K562 (cell line): Measurements from ENCODE around the gene FAM234B. TPM values are rescaled to one million over a fixed set of nuclear protein-coding genes. Genes with fewer than 3 reads are reported as not detected.

Experiments
- ATAC-seq: fragments of 200-7000 bp; cut with Tn5 transposase; 3 replicates; pipeline ENCODE4 v1.9.1; 2020; ENCODE audit warnings: moderate library complexity
- BruUV-seq: library from RNA; stranded (reverse); fragments of 400-500 nt; replicated peaks from 2 replicates; lab custom pipeline; 2021; lab: Mats Ljungman, UMichigan
- CTCF ChIA-PET: fragments of 300-600 bp; formaldehyde crosslinking; extraction: SDS; loops from one replicate; lab custom pipeline; 2021; ENCODE audit warnings: low intra/inter-chr PET ratio; lab: Yijun Ruan, JAX
- POLR2A ChIA-PET: fragments of 300-600, 350-650 bp; sonication (Branson Sonifier 250); formaldehyde crosslinking; extraction: SDS; loops from one replicate; lab custom pipeline; 2021; ENCODE audit warnings: antibody characterized with exemption, inconsistent platforms; lab: Yijun Ruan, JAX
- DNase-seq, 4 experiments: peaks; one replicate each; pipeline versions ENCODE4 v3.0.0 to v3.0.0-alpha.2; 2011 to 2018; ENCODE audit warnings: low spot score in 3 of 4, mixed read lengths in 3 of 4; ENCODE audit errors: extremely low read depth in 1 of 4
- FAIRE-seq: peaks from 2 replicates; lab custom pipeline; 2011; peaks lifted over from hg19 to GRCh38; lab: Jason Lieb, UNC
- H2AFZ ChIP-seq: 2 replicates; pipeline ENCODE4 v1.6.0; 2011; ENCODE audit warnings: low read depth, low read length, control low read depth, inconsistent platforms
- H3K27ac ChIP-seq: fragments of 200-600 bp; 3 replicates; pipeline ENCODE4 v1.8.0; 2011; ENCODE audit warnings: low read depth, mild to moderate bottlenecking, control low read depth, inconsistent platforms, low read length, moderate library complexity, mixed read lengths; ENCODE audit errors: extremely low read depth
- H3K27me3 ChIP-seq, 2 experiments: fragments of 300-600 bp in 1 of 2; 2 replicates in 1 of 2; 3 replicates in 1 of 2; pipeline versions ENCODE4 v1.6.0 to v1.8.0; 2011; ENCODE audit warnings: inconsistent platforms in 2 of 2, low read length in 2 of 2, mild to moderate bottlenecking in 1 of 2, mixed read lengths in 1 of 2, moderate library complexity in 1 of 2; ENCODE audit not compliant: control insufficient read depth in 2 of 2, insufficient read depth in 2 of 2
- H3K36me3 ChIP-seq: fragments of 300-600 bp; 3 replicates; pipeline ENCODE4 v1.8.0; 2011; ENCODE audit warnings: mild to moderate bottlenecking, low read length, inconsistent platforms; ENCODE audit not compliant: control insufficient read depth, insufficient read depth
- H3K4me1 ChIP-seq, 2 experiments: fragments of 200-600 bp in 1 of 2; replicated peaks in 1 of 2; 2 replicates in 1 of 2; 3 replicates in 1 of 2; pipeline versions ENCODE4 v1.5.1 to v1.8.0; 2011; ENCODE audit warnings: inconsistent platforms in 2 of 2, low read length in 2 of 2, mild to moderate bottlenecking in 1 of 2, mixed read lengths in 1 of 2, moderate library complexity in 1 of 2; ENCODE audit not compliant: control insufficient read depth in 2 of 2, insufficient read depth in 2 of 2
- H3K4me2 ChIP-seq: 2 replicates; pipeline ENCODE4 v1.6.1; 2011; ENCODE audit warnings: low read length, control low read depth, inconsistent platforms, mixed read lengths; ENCODE audit not compliant: insufficient read depth
- H3K4me3 ChIP-seq: fragments of 200-600 bp; sonication (generic), shearing (Covaris generic); 2 replicates; pipeline ENCODE4 v1.5.1; 2016; ENCODE audit warnings: control low read depth, inconsistent platforms
- H3K79me2 ChIP-seq: fragments of 200-600 bp; 3 replicates; pipeline ENCODE4 v1.8.0; 2011; ENCODE audit warnings: low read length, inconsistent platforms; ENCODE audit not compliant: control insufficient read depth, insufficient read depth
- H3K9ac ChIP-seq, 2 experiments: 2 replicates each; pipeline versions ENCODE4 v1.6.0 to v1.6.1; 2011; ENCODE audit warnings: low read depth in 2 of 2, low read length in 2 of 2, control low read depth in 1 of 2, inconsistent platforms in 1 of 2, mild to moderate bottlenecking in 1 of 2, mixed read lengths in 1 of 2; ENCODE audit not compliant: insufficient read depth in 1 of 2
- H3K9me1 ChIP-seq: one replicate; pipeline ENCODE4 v1.6.0; 2011; ENCODE audit warnings: inconsistent platforms, mild to moderate bottlenecking, low read length, moderate library complexity; ENCODE audit not compliant: control insufficient read depth, insufficient read depth
- H3K9me3 ChIP-seq: replicated peaks from 2 replicates; pipeline ENCODE4 v1.5.1; 2011; ENCODE audit warnings: low read depth, low read length, inconsistent platforms; ENCODE audit not compliant: control insufficient read depth, insufficient read depth
- H4K20me1 ChIP-seq: replicated peaks from 2 replicates; pipeline ENCODE4 v1.6.1; 2011; ENCODE audit warnings: low read length, inconsistent platforms, mixed read lengths; ENCODE audit not compliant: control insufficient read depth, insufficient read depth
- ATF1 ChIP-seq, 2 experiments: fragments of 450-650 bp in 1 of 2; IDR thresholded peaks; 2 replicates each; pipeline ENCODE4 v1.6.1; 2016; ENCODE audit warnings: missing compliant biosample characterization in 1 of 2, missing genetic modification characterization in 1 of 2
- BHLHE40 ChIP-seq: IDR thresholded peaks from 2 replicates; pipeline ENCODE4 v1.6.1; 2011; ENCODE audit warnings: low read length, improper control_type of control experiment
- E2F1 ChIP-seq: sonication (generic); formaldehyde crosslinking; IDR thresholded peaks from 2 replicates; pipeline ENCODE4 v1.8.1; 2023; ENCODE audit warnings: mild to moderate bottlenecking, missing genetic modification reagents, moderate library complexity
- HDAC6 ChIP-seq: IDR thresholded peaks from 2 replicates; pipeline ENCODE4 v1.6.1; 2012; ENCODE audit warnings: low read depth, mild to moderate bottlenecking, control low read depth, inconsistent platforms, low read length, moderate library complexity
- L3MBTL2 ChIP-seq: fragments of 450-650 bp; IDR thresholded peaks from 2 replicates; pipeline ENCODE4 v1.6.1; 2016; ENCODE audit warnings: mild to moderate bottlenecking, moderate library complexity
- MTA1 ChIP-seq: fragments of 450-650 bp; IDR thresholded peaks from 2 replicates; pipeline ENCODE4 v1.6.1; 2017; ENCODE audit warnings: borderline replicate concordance
- SUPT5H ChIP-seq: fragments of 450-650 bp; IDR thresholded peaks from 2 replicates; pipeline ENCODE4 v1.6.1; 2016
- TARDBP ChIP-seq: fragments of 450-650 bp; IDR thresholded peaks from 2 replicates; pipeline ENCODE4 v1.6.1; 2016
- TFAM ChIP-seq: fragments of 250-450 bp; sonication (Bioruptor Pico); conservative IDR thresholded peaks from 2 replicates; pipeline ENCODE4 v1.5.0; 2021; ENCODE audit warnings: mild to moderate bottlenecking, moderate library complexity
- THRAP3 ChIP-seq: fragments of 450-650 bp; IDR thresholded peaks from 2 replicates; pipeline ENCODE4 v1.6.1; 2016; ENCODE audit warnings: mild to moderate bottlenecking, inconsistent platforms, borderline replicate concordance
- ZKSCAN8 ChIP-seq: fragments of 200-800 bp; sonication (Bioruptor generic); IDR thresholded peaks from 2 replicates; pipeline ENCODE4 v1.6.1; 2016; ENCODE audit warnings: missing genetic modification characterization, missing compliant biosample characterization
- WGBS: fragments of 100-300 bp; shearing (Covaris generic); methylation state at CpG from one replicate; pipeline ENCODE4 v1.1.6; 2016; ENCODE audit warnings: low coverage, mixed read lengths; ENCODE audit not compliant: insufficient coverage; ENCODE audit errors: missing lambda C conversion rate; 5-methylcytosine and 5-hydroxymethylcytosine counted together
- in situ Hi-C: fragments of 300-500 bp; cut with MboI; formaldehyde crosslinking; loops from 4 replicates; pipeline ENCODE4 v1.15.0; 2018; ENCODE audit warnings: inconsistent platforms, mixed read lengths
- intact Hi-C: fragments of 100-400 bp; cut with micrococcal nuclease; formaldehyde crosslinking; loops from 2 replicates; pipeline ENCODE4 v1.14.2; 2022
- polyA plus RNA-seq, 8 experiments: library from polyadenylated mRNA; depleted of rRNA in 4 of 8; stranded (reverse) in 5 of 8; unstranded in 3 of 8; fragments of >200 nt; fragmentation: Nextera tagmentation in 2 of 8; fragmentation: Illumina TruSeq in 1 of 8; extraction: Ambion mirVana in 2 of 8; extraction: Trizol in 1 of 8; gene quantifications; 2 replicates each; pipeline versions ENCODE4 v1.2.1 to v1.2.3, GENCODE V29; 2011 to 2014; ENCODE audit warnings: inconsistent platforms in 1 of 8, missing spikeins in 1 of 8
- total RNA-seq, 7 experiments: library from RNA; depleted of rRNA in 6 of 7; stranded (reverse); fragments of >200 nt in 6 of 7; fragmentation: Illumina TruSeq in 2 of 7; extraction: Trizol in 2 of 7; gene quantifications; 2 replicates each; pipeline versions ENCODE4 v1.2.1 to v1.2.3, GENCODE V29; 2011 to 2021; ENCODE audit warnings: low replicate concordance in 1 of 7
- TF ChIP-seq, protein P1 (sequence below): fragments of 450-650 bp; IDR thresholded peaks from 2 replicates; pipeline ENCODE4 v1.6.1; 2016; ENCODE audit warnings: mild to moderate bottlenecking, moderate library complexity

The FAM234B gene
- total and polyA plus RNA-seq, 9 of the 15 experiments (the other 6 are each of a cell fraction or from before 2014, with no cell fraction given): 1.00 to 4.3 (median 2.0) TPM

- Histone ChIP-seq H3K4me2 (no peak overlapping the region), H3K9me3 (no peaks in the 10 kb centered on the region), H3K4me3 (no peak overlapping the region), H3K27me3 (no peaks in the 10 kb centered on the region), H3K79me2 (no peaks in the 10 kb centered on the region), H3K4me1 (peaks cover 0 to 16% of the 10 kb centered on the region in 2 experiments; a peak in 2 of 5 replicates), H3K27ac (no peak overlapping the region), H3K9ac (no peak overlapping the region), H4K20me1 (no peaks in the 10 kb centered on the region), H3K9me1 (no peaks in the 10 kb centered on the region), H2AFZ (no peak overlapping the region), H3K36me3 (no peaks in the 10 kb centered on the region)
- 0% methylated on average over 3 of the region's 3 CpGs for WGBS
- DNase-seq (no peak), FAIRE-seq (no peak), ATAC-seq (no peak)
- in situ Hi-C loops (loop anchor here (25.0 kb wide), 1 partner anchor 207 kb away; no protein-coding TSS in a partner anchor), intact Hi-C loops (no loop called here)
- BruUV-seq: no TSS peak
- CTCF ChIA-PET: no interaction called here
- POLR2A ChIA-PET: interaction anchor here (0.6 kb wide), 1 partner anchor 16 kb away, joined by 3 read pairs; no protein-coding TSS in a partner anchor
- no peak for TF ChIP-seq ATF1 (CRISPR knock-in tag; IDR thresholded peaks at IDR 0.05)
- TF ChIP-seq ATF1 (tag; IDR thresholded peaks at IDR 0.05): no peak
- no peak for TF ChIP-seq HDAC6
- TF ChIP-seq L3MBTL2: no peak
- TF ChIP-seq MTA1: no peak
- TF ChIP-seq ZKSCAN8 (CRISPR knock-in tag): no peak
- no peak for TF ChIP-seq TFAM (CRISPR knock-in tag)
- no peak for TF ChIP-seq E2F1
- TF ChIP-seq THRAP3: no peak
- TF ChIP-seq BHLHE40: no peak
- TF ChIP-seq SUPT5H: no peak
- TF ChIP-seq, protein P1, sequence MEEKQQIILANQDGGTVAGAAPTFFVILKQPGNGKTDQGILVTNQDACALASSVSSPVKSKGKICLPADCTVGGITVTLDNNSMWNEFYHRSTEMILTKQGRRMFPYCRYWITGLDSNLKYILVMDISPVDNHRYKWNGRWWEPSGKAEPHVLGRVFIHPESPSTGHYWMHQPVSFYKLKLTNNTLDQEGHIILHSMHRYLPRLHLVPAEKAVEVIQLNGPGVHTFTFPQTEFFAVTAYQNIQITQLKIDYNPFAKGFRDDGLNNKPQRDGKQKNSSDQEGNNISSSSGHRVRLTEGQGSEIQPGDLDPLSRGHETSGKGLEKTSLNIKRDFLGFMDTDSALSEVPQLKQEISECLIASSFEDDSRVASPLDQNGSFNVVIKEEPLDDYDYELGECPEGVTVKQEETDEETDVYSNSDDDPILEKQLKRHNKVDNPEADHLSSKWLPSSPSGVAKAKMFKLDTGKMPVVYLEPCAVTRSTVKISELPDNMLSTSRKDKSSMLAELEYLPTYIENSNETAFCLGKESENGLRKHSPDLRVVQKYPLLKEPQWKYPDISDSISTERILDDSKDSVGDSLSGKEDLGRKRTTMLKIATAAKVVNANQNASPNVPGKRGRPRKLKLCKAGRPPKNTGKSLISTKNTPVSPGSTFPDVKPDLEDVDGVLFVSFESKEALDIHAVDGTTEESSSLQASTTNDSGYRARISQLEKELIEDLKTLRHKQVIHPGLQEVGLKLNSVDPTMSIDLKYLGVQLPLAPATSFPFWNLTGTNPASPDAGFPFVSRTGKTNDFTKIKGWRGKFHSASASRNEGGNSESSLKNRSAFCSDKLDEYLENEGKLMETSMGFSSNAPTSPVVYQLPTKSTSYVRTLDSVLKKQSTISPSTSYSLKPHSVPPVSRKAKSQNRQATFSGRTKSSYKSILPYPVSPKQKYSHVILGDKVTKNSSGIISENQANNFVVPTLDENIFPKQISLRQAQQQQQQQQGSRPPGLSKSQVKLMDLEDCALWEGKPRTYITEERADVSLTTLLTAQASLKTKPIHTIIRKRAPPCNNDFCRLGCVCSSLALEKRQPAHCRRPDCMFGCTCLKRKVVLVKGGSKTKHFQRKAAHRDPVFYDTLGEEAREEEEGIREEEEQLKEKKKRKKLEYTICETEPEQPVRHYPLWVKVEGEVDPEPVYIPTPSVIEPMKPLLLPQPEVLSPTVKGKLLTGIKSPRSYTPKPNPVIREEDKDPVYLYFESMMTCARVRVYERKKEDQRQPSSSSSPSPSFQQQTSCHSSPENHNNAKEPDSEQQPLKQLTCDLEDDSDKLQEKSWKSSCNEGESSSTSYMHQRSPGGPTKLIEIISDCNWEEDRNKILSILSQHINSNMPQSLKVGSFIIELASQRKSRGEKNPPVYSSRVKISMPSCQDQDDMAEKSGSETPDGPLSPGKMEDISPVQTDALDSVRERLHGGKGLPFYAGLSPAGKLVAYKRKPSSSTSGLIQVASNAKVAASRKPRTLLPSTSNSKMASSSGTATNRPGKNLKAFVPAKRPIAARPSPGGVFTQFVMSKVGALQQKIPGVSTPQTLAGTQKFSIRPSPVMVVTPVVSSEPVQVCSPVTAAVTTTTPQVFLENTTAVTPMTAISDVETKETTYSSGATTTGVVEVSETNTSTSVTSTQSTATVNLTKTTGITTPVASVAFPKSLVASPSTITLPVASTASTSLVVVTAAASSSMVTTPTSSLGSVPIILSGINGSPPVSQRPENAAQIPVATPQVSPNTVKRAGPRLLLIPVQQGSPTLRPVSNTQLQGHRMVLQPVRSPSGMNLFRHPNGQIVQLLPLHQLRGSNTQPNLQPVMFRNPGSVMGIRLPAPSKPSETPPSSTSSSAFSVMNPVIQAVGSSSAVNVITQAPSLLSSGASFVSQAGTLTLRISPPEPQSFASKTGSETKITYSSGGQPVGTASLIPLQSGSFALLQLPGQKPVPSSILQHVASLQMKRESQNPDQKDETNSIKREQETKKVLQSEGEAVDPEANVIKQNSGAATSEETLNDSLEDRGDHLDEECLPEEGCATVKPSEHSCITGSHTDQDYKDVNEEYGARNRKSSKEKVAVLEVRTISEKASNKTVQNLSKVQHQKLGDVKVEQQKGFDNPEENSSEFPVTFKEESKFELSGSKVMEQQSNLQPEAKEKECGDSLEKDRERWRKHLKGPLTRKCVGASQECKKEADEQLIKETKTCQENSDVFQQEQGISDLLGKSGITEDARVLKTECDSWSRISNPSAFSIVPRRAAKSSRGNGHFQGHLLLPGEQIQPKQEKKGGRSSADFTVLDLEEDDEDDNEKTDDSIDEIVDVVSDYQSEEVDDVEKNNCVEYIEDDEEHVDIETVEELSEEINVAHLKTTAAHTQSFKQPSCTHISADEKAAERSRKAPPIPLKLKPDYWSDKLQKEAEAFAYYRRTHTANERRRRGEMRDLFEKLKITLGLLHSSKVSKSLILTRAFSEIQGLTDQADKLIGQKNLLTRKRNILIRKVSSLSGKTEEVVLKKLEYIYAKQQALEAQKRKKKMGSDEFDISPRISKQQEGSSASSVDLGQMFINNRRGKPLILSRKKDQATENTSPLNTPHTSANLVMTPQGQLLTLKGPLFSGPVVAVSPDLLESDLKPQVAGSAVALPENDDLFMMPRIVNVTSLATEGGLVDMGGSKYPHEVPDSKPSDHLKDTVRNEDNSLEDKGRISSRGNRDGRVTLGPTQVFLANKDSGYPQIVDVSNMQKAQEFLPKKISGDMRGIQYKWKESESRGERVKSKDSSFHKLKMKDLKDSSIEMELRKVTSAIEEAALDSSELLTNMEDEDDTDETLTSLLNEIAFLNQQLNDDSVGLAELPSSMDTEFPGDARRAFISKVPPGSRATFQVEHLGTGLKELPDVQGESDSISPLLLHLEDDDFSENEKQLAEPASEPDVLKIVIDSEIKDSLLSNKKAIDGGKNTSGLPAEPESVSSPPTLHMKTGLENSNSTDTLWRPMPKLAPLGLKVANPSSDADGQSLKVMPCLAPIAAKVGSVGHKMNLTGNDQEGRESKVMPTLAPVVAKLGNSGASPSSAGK: no peak
- TF ChIP-seq TARDBP: no peak
Measured at GRCh38 chr12:13004986-13005385, 39.2 kb upstream of the FAM234B start.
